GM21526 (cell line): ENCODE results near the gene SLCO1A2.

ENCODE experiments used
- ATAC-seq: cut with Tn5 transposase; IDR thresholded peaks from one replicate; pipeline ENCODE4 v1.9.1; 2021; ENCODE audit warnings: moderate library complexity; ENCODE audit not compliant: unreplicated experiment, low FRiP score

SLCO1A2 gene

DNA sequence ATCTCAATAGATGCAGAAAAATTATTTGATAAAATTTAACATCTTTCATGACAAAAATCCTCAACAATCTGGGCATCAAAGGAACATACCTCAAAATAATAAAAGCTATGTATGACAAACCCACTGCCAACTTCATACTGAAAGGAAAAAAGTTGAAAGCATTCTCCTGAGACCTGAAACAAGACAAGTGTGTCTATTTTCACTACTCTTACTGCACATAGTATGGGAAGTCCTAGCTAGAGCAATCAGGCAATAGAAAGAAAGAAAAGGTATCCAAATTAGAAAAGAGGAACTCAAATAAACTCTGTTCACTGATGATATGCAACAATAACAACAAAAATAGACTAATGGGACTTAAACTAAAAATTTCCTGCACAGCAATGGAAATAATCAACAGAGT lies 113.6 kb downstream of the SLCO1A2 start:
- no peak for ATAC-seq

- no peak for ATAC-seq
Observed at GRCh38 chr12:21220266-21220665, 114.5 kb downstream of the SLCO1A2 start.

- no peak for ATAC-seq
Observed at GRCh38 chr12:21219206-21219605, 115.5 kb downstream of the SLCO1A2 start.
